Left lung (tissue), 10 donors: ENCODE measurements around the gene SIPA1L2. TPM values are rescaled to one million over a fixed set of nuclear protein-coding genes. Genes with fewer than 3 reads are reported as not detected.

ENCODE experiments used
- ATAC-seq: fragments of 200-7000 bp; cut with Tn5 transposase; one replicate; pipeline ENCODE4 v1.9.1; 2020; ENCODE audit warnings: moderate library complexity
- DNase-seq, 4 donors: peaks; one replicate each; pipeline ENCODE4 v3.0.0-alpha.2; 2013 to 2020
- H3K27ac ChIP-seq, 2 donors: fragments of 200-600 bp; sonication (generic) in 1 of 2; one replicate each; pipeline versions ENCODE4 v1.5.0 to v1.8.0; 2020 to 2021
- H3K27me3 ChIP-seq, 2 donors: fragments of 200-600 bp; sonication (generic) in 1 of 2; one replicate each; pipeline versions ENCODE4 v1.5.0 to v1.8.0; 2020 to 2021
- H3K36me3 ChIP-seq, 2 donors: fragments of 200-600 bp; sonication (generic) in 1 of 2; one replicate each; pipeline versions ENCODE4 v1.5.0 to v1.8.0; 2020 to 2021
- H3K4me1 ChIP-seq, 2 donors: fragments of 200-600 bp; one replicate each; pipeline ENCODE4 v1.8.0; 2021
- H3K4me3 ChIP-seq, 2 donors: fragments of 200-600 bp; sonication (generic) in 1 of 2; one replicate each; pipeline versions ENCODE4 v1.5.0 to v1.8.0; 2020 to 2021; ENCODE audit warnings: mild to moderate bottlenecking in 1 of 2
- H3K9me3 ChIP-seq, 2 donors: fragments of 200-600 bp; sonication (generic) in 1 of 2; one replicate each; pipeline versions ENCODE4 v1.5.0 to v1.8.0; 2020 to 2021
- CTCF ChIP-seq, 2 donors: fragments of 200-600 bp; sonication (generic) in 1 of 2; IDR thresholded peaks; one replicate each; pipeline versions ENCODE4 v1.5.0 to v1.8.0; 2021; ENCODE audit warnings: antibody characterized with exemption in 2 of 2
- intact Hi-C, 2 donors: fragments of 100-400 bp; cut with DNase I; formaldehyde crosslinking; loops; one replicate each; pipeline versions ENCODE4 v1.11.2 to v1.14.2; 2022
- polyA plus RNA-seq, 6 donors: library from polyadenylated mRNA; unstranded; fragments of 120-200 nt; gene quantifications; one replicate each; pipeline ENCODE4 v1.2.1, GENCODE V29; 2013; ENCODE audit not compliant: insufficient read length in 6 of 6
- total RNA-seq, 2 donors: library from RNA; stranded (reverse); fragmentation: NEBNext Ultra II Directional; extraction: Animal tissue kit (Norgen Biotek cat#: 25700); gene quantifications; one replicate each; pipeline ENCODE4 v1.2.1, GENCODE V29; 2021
- donor health status: DM: no; HTN: yes; CAD: no.
- donor health status: DM: no; HTN: no; CAD: no.

The SIPA1L2 gene
- total and polyA plus RNA-seq, 8 donors: 19.4 to 29.3 (median 26.9) TPM

GRCh38 chr1:232667094-232667777 is 37.3 kb upstream of the SIPA1L2 start:
- intact Hi-C loops: no loop called here
- DNase-seq: peak in 1 of 4 donors; percentile 14
- no peak for ATAC-seq
- no peak overlapping the region for H3K4me3 ChIP-seq
- H3K36me3 ChIP-seq: no peaks in the 10 kb centered on the region
- H3K9me3 ChIP-seq: no peaks in the 10 kb centered on the region
- no peak for TF ChIP-seq CTCF (IDR thresholded peaks at IDR 0.05)
- no peaks in the 10 kb centered on the region for H3K27me3 ChIP-seq
- H3K27ac ChIP-seq: no peak overlapping the region
- H3K4me1 ChIP-seq: no peaks in the 10 kb centered on the region

- Histone ChIP-seq H3K9me3 (no peaks in the 10 kb centered on the region), H3K4me3 (no peak overlapping the region), H3K27ac (no peak overlapping the region), H3K36me3 (no peaks in the 10 kb centered on the region), H3K4me1 (no peaks in the 10 kb centered on the region), H3K27me3 (no peaks in the 10 kb centered on the region)
- ATAC-seq: no peak
- intact Hi-C loops: no loop called here
- no peak for TF ChIP-seq CTCF (IDR thresholded peaks at IDR 0.05)
- no peak for DNase-seq
Observed at GRCh38 chr1:232664844-232665777, 35.2 kb upstream of the SIPA1L2 start.

GRCh38 chr1:232662910-232663309 is 33.0 kb upstream of the SIPA1L2 start:
- no peak overlapping the region for H3K27ac ChIP-seq
- intact Hi-C loops: no loop called here
- TF ChIP-seq CTCF (IDR thresholded peaks at IDR 0.05): no peak
- H3K36me3 ChIP-seq: no peaks in the 10 kb centered on the region
- no peaks in the 10 kb centered on the region for H3K9me3 ChIP-seq
- no peaks in the 10 kb centered on the region for H3K4me1 ChIP-seq
- no peaks in the 10 kb centered on the region for H3K27me3 ChIP-seq
- H3K4me3 ChIP-seq: no peak overlapping the region
- DNase-seq (no peak), ATAC-seq (no peak)

GRCh38 chr1:232658386-232658785 is 28.5 kb upstream of the SIPA1L2 start:
- intact Hi-C loops: no loop called here
- Histone ChIP-seq H3K36me3 (no peaks in the 10 kb centered on the region), H3K9me3 (no peaks in the 10 kb centered on the region), H3K27ac (no peak overlapping the region), H3K4me1 (no peaks in the 10 kb centered on the region), H3K27me3 (no peaks in the 10 kb centered on the region), H3K4me3 (no peak overlapping the region)
- no peak for ATAC-seq
- no peak for TF ChIP-seq CTCF (IDR thresholded peaks at IDR 0.05)
- no peak for DNase-seq

- Histone ChIP-seq H3K4me1 (no peaks in the 10 kb centered on the region), H3K27me3 (no peaks in the 10 kb centered on the region), H3K36me3 (no peaks in the 10 kb centered on the region), H3K4me3 (no peak overlapping the region), H3K27ac (no peak overlapping the region), H3K9me3 (no peaks in the 10 kb centered on the region)
- ATAC-seq: no peak
- no peak for DNase-seq
- TF ChIP-seq CTCF (IDR thresholded peaks at IDR 0.05): no peak
- intact Hi-C loops: no loop called here
Observed at GRCh38 chr1:232657426-232658005, 27.6 kb upstream of the SIPA1L2 start.
